OCI-LY7 (cell line): ENCODE data around the gene FRMPD3. TPM values are rescaled to one million over a fixed set of nuclear protein-coding genes. Genes with fewer than 3 reads are reported as not detected.

ENCODE experiments used
- BruUV-seq: library from RNA; stranded (reverse); fragments of 400-500 nt; replicated peaks from 2 replicates; lab custom pipeline; 2021; lab: Mats Ljungman, UMichigan
- CTCF ChIA-PET: fragments of 300-600 bp; sonication (Branson Sonifier 250); formaldehyde crosslinking; loops from one replicate; lab custom pipeline; 2022; ENCODE audit warnings: antibody characterized with exemption; ENCODE audit not compliant: unreplicated experiment; lab: Charles Lee
- POLR2A ChIA-PET: fragments of 300-600 bp; sonication (Branson Sonifier 250); formaldehyde crosslinking; loops from one replicate; lab custom pipeline; 2022; ENCODE audit warnings: antibody characterized with exemption; lab: Charles Lee
- DNase-seq: peaks from one replicate; pipeline ENCODE4 v3.0.0-alpha.2; 2015; ENCODE audit warnings: low spot score
- H2AFZ ChIP-seq: fragments of 200-600 bp; sonication (generic), shearing (Covaris generic); 2 replicates; pipeline ENCODE4 v1.6.1; 2014; ENCODE audit warnings: mild to moderate bottlenecking, antibody characterized with exemption, low read length, moderate library complexity
- H3K27ac ChIP-seq: fragments of 200-600 bp; sonication (generic); 2 replicates; pipeline ENCODE4 v1.5.1; 2014; ENCODE audit warnings: mixed run types, low read depth, mild to moderate bottlenecking, moderate library complexity, low read length, inconsistent platforms; ENCODE audit not compliant: poor library complexity, severe bottlenecking
- H3K36me3 ChIP-seq: fragments of 200-600 bp; sonication (generic); 2 replicates; pipeline ENCODE4 v1.6.1; 2014; ENCODE audit warnings: mild to moderate bottlenecking, antibody characterized with exemption, low read length, moderate library complexity, mixed read lengths; ENCODE audit not compliant: insufficient read depth
- H3K4me1 ChIP-seq: fragments of 200-600 bp; sonication (generic); 2 replicates; pipeline ENCODE4 v1.5.1; 2014; ENCODE audit warnings: mild to moderate bottlenecking, low read length; ENCODE audit not compliant: insufficient read depth, poor library complexity, severe bottlenecking
- H3K4me2 ChIP-seq: fragments of 200-600 bp; sonication (generic); 2 replicates; pipeline ENCODE4 v1.6.1; 2014; ENCODE audit warnings: mild to moderate bottlenecking, low read length
- H3K4me3 ChIP-seq: fragments of 200-600 bp; sonication (generic); 2 replicates; pipeline ENCODE4 v1.5.1; 2014; ENCODE audit warnings: mild to moderate bottlenecking, low read depth, low read length; ENCODE audit not compliant: poor library complexity, severe bottlenecking
- H3K79me2 ChIP-seq: fragments of 200-600 bp; sonication (generic); 2 replicates; pipeline ENCODE4 v1.6.1; 2016; ENCODE audit warnings: low read depth, mild to moderate bottlenecking, low read length, moderate library complexity, mixed read lengths; ENCODE audit not compliant: insufficient read depth
- H3K9me2 ChIP-seq: fragments of 200-600 bp; sonication (generic); 2 replicates; pipeline ENCODE4 v1.6.1; 2016; ENCODE audit warnings: mild to moderate bottlenecking, low read length, mixed read lengths; ENCODE audit not compliant: insufficient read depth
- H3K9me3 ChIP-seq: fragments of 200-600 bp; sonication (generic); 2 replicates; pipeline ENCODE4 v1.6.1; 2014; ENCODE audit warnings: mild to moderate bottlenecking, mixed run types, low read length, mixed read lengths
- H4K20me1 ChIP-seq: fragments of 200-600 bp; sonication (generic); 2 replicates; pipeline ENCODE4 v1.6.1; 2014; ENCODE audit warnings: mild to moderate bottlenecking, antibody characterized with exemption, low read length, moderate library complexity, mixed read lengths; ENCODE audit not compliant: insufficient read depth
- CTCF ChIP-seq: fragments of 200-600 bp; sonication (generic); conservative IDR thresholded peaks from 2 replicates; pipeline ENCODE4 v1.5.1; 2014; ENCODE audit warnings: mild to moderate bottlenecking, antibody characterized with exemption, low read length, moderate library complexity, mixed read lengths
- EZH2phosphoT487 ChIP-seq: fragments of 200-600 bp; sonication (generic); IDR thresholded peaks from 2 replicates; pipeline ENCODE4 v1.6.1; 2018; ENCODE audit warnings: low read depth, borderline replicate concordance, mild to moderate bottlenecking, mixed run types, antibody characterized with exemption, low read length, moderate library complexity, mixed read lengths
- intact Hi-C: fragments of 100-400 bp; cut with micrococcal nuclease; formaldehyde crosslinking; loops from one replicate; pipeline ENCODE4 v1.10.0; 2022; ENCODE audit not compliant: unreplicated experiment
- total RNA-seq, 2 experiments: library from RNA; depleted of rRNA in 1 of 2; stranded (reverse); fragments of >200 nt in 1 of 2; shearing (Covaris generic) in 1 of 2; gene quantifications; 2 replicates each; pipeline ENCODE4 v1.2.3, GENCODE V29; 2014 to 2022

The FRMPD3 gene
- total RNA-seq, 2 experiments from 2014 or later, result 6.5 to 12.3 TPM

GRCh38 chrX:107454302-107454701 is 4.8 kb downstream of the FRMPD3 start:
- Histone ChIP-seq H2AFZ (no peak overlapping the region), H3K27ac (no peak overlapping the region), H3K9me3 (no peaks in the 10 kb centered on the region), H4K20me1 (no peaks in the 10 kb centered on the region), H3K36me3 (no peaks in the 10 kb centered on the region), H3K4me3 (peak overlapping the region; percentile 23), H3K79me2 (peaks cover 61% of the 10 kb centered on the region), H3K4me1 (peaks cover 50% of the 10 kb centered on the region), H3K4me2 (peak overlapping the region; percentile 77), H3K9me2 (no peaks in the 10 kb centered on the region)
- ChIA-PET CTCF (no interaction called here), POLR2A (interaction anchor here (5.7 kb wide), 1 partner anchor 11 kb away, joined by 42 read pairs; no protein-coding TSS in a partner anchor)
- DNase-seq, result no peak
- intact Hi-C loops, result loop anchor here (5.0 kb wide), 1 partner anchor 88 kb away; no protein-coding TSS in a partner anchor
- no TSS peak for BruUV-seq
- no peak for TF ChIP-seq EZH2phosphoT487
- no peak for TF ChIP-seq CTCF

GRCh38 chrX:107457289-107457688 is 7.8 kb downstream of the FRMPD3 start:
- POLR2A ChIA-PET, result interaction anchor here (0.6 to 1.2 kb wide), 4 partner anchors 12 to 35 kb away, joined by 3 to 5 read pairs (median 3); no protein-coding TSS in a partner anchor
- no peak overlapping the region for H2AFZ ChIP-seq
- intact Hi-C loops, result no loop called here
- H3K4me3 ChIP-seq, result no peak overlapping the region
- TF ChIP-seq CTCF, result no peak
- no peak for TF ChIP-seq EZH2phosphoT487
- peaks cover 21% of the 10 kb centered on the region; the same call in 1 of the 2 replicates for H3K36me3 ChIP-seq
- H3K9me2 ChIP-seq, result no peaks in the 10 kb centered on the region
- H3K9me3 ChIP-seq, result no peaks in the 10 kb centered on the region
- BruUV-seq, result no TSS peak
- no peak for DNase-seq
- H3K27ac ChIP-seq, result no peak overlapping the region
- no peaks in the 10 kb centered on the region for H4K20me1 ChIP-seq
- no peak overlapping the region for H3K4me2 ChIP-seq
- H3K4me1 ChIP-seq, result peaks cover 39% of the 10 kb centered on the region
- CTCF ChIA-PET, result interaction anchor here (2.2 kb wide), 1 partner anchor 9 kb away, joined by 7 read pairs; no protein-coding TSS in a partner anchor
- H3K79me2 ChIP-seq, result peaks cover 52% of the 10 kb centered on the region

- H3K27ac ChIP-seq, result peak overlapping the region; percentile 98
- H3K4me2 ChIP-seq, result peak overlapping the region; percentile 85
- H3K4me3 ChIP-seq, result peak overlapping the region; percentile 61
- H3K36me3 ChIP-seq, result peaks cover 23% of the 10 kb centered on the region
- H2AFZ ChIP-seq, result no peak overlapping the region
- TF ChIP-seq EZH2phosphoT487 (no peak), CTCF (no peak)
- H4K20me1 ChIP-seq, result no peaks in the 10 kb centered on the region
- BruUV-seq, result no TSS peak
- intact Hi-C loops, result no loop called here
- peaks cover 57% of the 10 kb centered on the region; the same call in 1 of the 2 replicates for H3K79me2 ChIP-seq
- H3K9me3 ChIP-seq, result no peaks in the 10 kb centered on the region
- peak; percentile 82 for DNase-seq
- H3K4me1 ChIP-seq, result peaks cover 92% of the 10 kb centered on the region
- ChIA-PET POLR2A (interaction anchor here (1.3 to 2.9 kb wide), 3 partner anchors 11 to 26 kb away, joined by 6 to 42 read pairs (median 9); no protein-coding TSS in a partner anchor), CTCF (no interaction called here)
- H3K9me2 ChIP-seq, result no peaks in the 10 kb centered on the region
These were observed 16.6 kb downstream of the FRMPD3 start for GRCh38 chrX:107465932-107466620.
